Type B pancreatic cell (in vitro differentiated cells): ENCODE data around the gene MYDGF. TPM values are rescaled to one million over a fixed set of nuclear protein-coding genes. Genes with fewer than 3 reads are reported as not detected.

Source experiments
- DNase-seq: peaks from one replicate; pipeline ENCODE4 v3.0.0; 2021; ENCODE audit warnings: mixed read lengths; ENCODE audit not compliant: unreplicated experiment; ENCODE audit errors: extremely low spot score
- H3K27ac Mint-ChIP-seq: 2 replicates; pipeline ENCODE4 v1.8.0; 2021; ENCODE audit warnings: mild to moderate bottlenecking, mixed read lengths
- H3K27me3 Mint-ChIP-seq: 2 replicates; pipeline ENCODE4 v1.8.0; 2021; ENCODE audit warnings: mixed read lengths
- H3K36me3 Mint-ChIP-seq: 2 replicates; pipeline ENCODE4 v1.8.0; 2021; ENCODE audit warnings: mixed read lengths
- H3K4me1 Mint-ChIP-seq: one replicate; pipeline ENCODE4 v1.8.0; 2021; ENCODE audit warnings: mixed read lengths; ENCODE audit not compliant: unreplicated experiment
- H3K4me3 Mint-ChIP-seq: 2 replicates; pipeline ENCODE4 v1.8.0; 2021; ENCODE audit warnings: mild to moderate bottlenecking, mixed read lengths
- H3K9me3 Mint-ChIP-seq: 2 replicates; pipeline ENCODE4 v1.8.0; 2021; ENCODE audit warnings: mixed read lengths
- CTCF ChIP-seq: fragments of 200-600 bp; sonication (generic); conservative IDR thresholded peaks from 2 replicates; pipeline ENCODE4 v1.5.0; 2021; ENCODE audit warnings: antibody characterized with exemption, mild to moderate bottlenecking
- total RNA-seq: library from RNA; stranded (reverse); gene quantifications from 2 replicates; pipeline ENCODE4 v1.2.1, GENCODE V29; 2021; ENCODE audit warnings: low replicate concordance

MYDGF gene
- total RNA-seq, 1 donor from 2014 or later: 57.5 TPM

DNA sequence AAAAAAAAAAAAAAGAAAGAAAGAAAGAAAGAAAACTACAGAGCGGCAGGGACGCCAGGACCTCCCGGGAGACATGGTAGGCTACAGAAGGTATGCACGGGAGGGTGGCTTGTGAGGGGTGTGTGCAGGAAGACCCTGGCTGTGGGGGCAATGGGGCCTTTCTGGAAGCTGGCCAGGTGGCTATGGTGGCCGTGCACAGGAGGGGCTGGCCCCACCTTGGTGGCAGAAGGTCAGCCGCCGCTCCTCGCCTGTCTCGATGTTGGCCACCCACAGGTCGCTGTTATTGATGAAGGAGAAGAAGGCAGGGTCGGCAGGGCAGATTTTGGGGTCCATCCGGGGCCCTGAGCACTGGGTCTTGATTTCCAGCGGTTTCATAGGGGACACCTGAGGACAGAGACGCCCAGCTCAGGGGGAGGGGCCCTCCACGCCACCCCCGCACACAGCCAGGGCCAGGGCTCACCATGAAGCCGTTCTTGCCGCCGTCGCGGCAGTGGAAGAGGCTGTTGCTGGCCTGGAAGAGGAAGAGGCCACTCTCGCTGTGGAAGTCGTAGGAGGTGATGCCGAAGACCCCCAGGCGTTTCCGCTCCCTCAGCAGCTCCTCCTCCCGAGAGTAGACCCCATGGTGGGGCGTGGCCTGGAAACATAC is 33.7 kb upstream of the MYDGF start:
- Mint-ChIP-seq H3K4me3 (no peak overlapping the region), H3K36me3 (no peaks in the 10 kb centered on the region), H3K9me3 (no peaks in the 10 kb centered on the region), H3K4me1 (no peaks in the 10 kb centered on the region), H3K27ac (no peak overlapping the region), H3K27me3 (no peaks in the 10 kb centered on the region)
- DNase-seq: no peak
- TF ChIP-seq CTCF: no peak

GRCh38 chr19:4702764-4703163 is 32.6 kb upstream of the MYDGF start:
- Mint-ChIP-seq H3K4me1 (no peaks in the 10 kb centered on the region), H3K27ac (no peak overlapping the region), H3K9me3 (no peaks in the 10 kb centered on the region), H3K36me3 (no peaks in the 10 kb centered on the region), H3K27me3 (no peaks in the 10 kb centered on the region), H3K4me3 (no peak overlapping the region)
- no peak for DNase-seq
- TF ChIP-seq CTCF: no peak

DNA sequence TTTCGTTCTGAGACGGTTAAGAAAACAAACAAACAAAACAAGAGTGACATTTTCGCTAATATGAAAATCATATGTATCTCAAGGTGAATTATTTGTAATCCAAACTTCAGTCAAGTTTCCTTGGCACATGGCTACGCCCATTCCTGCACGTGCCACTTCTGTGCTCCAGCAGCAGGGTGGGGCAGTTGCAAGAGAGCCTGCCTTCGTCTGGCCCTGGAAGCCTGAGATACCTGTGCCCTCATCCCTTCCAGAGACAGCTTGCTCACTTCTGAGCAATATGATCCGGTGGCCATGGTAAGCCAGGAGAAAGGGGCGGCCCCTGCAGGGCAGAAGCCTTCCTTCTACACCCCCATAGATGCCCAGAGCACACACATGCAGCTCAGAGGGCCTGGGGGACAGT is 31.4 kb upstream of the MYDGF start:
- Mint-ChIP-seq H3K9me3 (no peaks in the 10 kb centered on the region), H3K27me3 (no peaks in the 10 kb centered on the region), H3K27ac (no peak overlapping the region), H3K4me3 (no peak overlapping the region), H3K36me3 (no peaks in the 10 kb centered on the region), H3K4me1 (no peaks in the 10 kb centered on the region)
- TF ChIP-seq CTCF: no peak
- no peak for DNase-seq

GRCh38 chr19:4700693-4700970 is 30.5 kb upstream of the MYDGF start:
- Mint-ChIP-seq H3K36me3 (no peaks in the 10 kb centered on the region), H3K9me3 (no peaks in the 10 kb centered on the region), H3K4me1 (no peaks in the 10 kb centered on the region), H3K4me3 (no peak overlapping the region), H3K27me3 (no peaks in the 10 kb centered on the region), H3K27ac (no peak overlapping the region)
- no peak for DNase-seq
- no peak for TF ChIP-seq CTCF

- no peak for TF ChIP-seq CTCF
- Mint-ChIP-seq H3K36me3 (no peaks in the 10 kb centered on the region), H3K4me1 (no peaks in the 10 kb centered on the region), H3K27ac (no peak overlapping the region), H3K9me3 (no peaks in the 10 kb centered on the region), H3K27me3 (no peaks in the 10 kb centered on the region), H3K4me3 (no peak overlapping the region)
- DNase-seq: no peak
These were observed 29.9 kb upstream of the MYDGF start for GRCh38 chr19:4699826-4700692.
